H1 (cell line): Measurements from ENCODE around the gene TTLL5. TPM values are rescaled to one million over a fixed set of nuclear protein-coding genes. Genes with fewer than 3 reads are reported as not detected.

ENCODE experiments used
- CTCF ChIA-PET: fragments of 300-600 bp; sonication (Branson Sonifier 250); formaldehyde crosslinking; loops from one replicate; lab custom pipeline; 2021; ENCODE audit not compliant: partially characterized antibody; lab: Charles Lee
- POLR2A ChIA-PET: fragments of 300-600 bp; sonication (Branson Sonifier 250); formaldehyde crosslinking; loops from one replicate; lab custom pipeline; 2021; ENCODE audit warnings: inconsistent platforms; ENCODE audit not compliant: partially characterized antibody; lab: Charles Lee
- DNase-seq, 2 experiments: peaks; one replicate each; pipeline versions ENCODE4 v3.0.0 to v3.0.0-alpha.2; 2010 to 2022; ENCODE audit warnings: low spot score in 2 of 2, low read depth in 1 of 2, mixed read lengths in 1 of 2
- FAIRE-seq: peaks from 2 replicates; lab custom pipeline; 2011; peaks lifted over from hg19 to GRCh38; lab: Jason Lieb, UNC
- H2AFZ ChIP-seq: 2 replicates; pipeline ENCODE4 v1.8.1; 2012; ENCODE audit warnings: low read length, inconsistent platforms
- H2AK5ac ChIP-seq: 2 replicates; pipeline ENCODE4 v1.6.1; 2013; ENCODE audit warnings: low read depth, low read length
- H2BK120ac ChIP-seq: replicated peaks from 2 replicates; pipeline ENCODE3; 2013; ENCODE audit warnings: low read depth, low read length, inconsistent platforms
- H2BK12ac ChIP-seq: 2 replicates; pipeline ENCODE4 v1.6.1; 2013; ENCODE audit warnings: low read depth, low read length
- H2BK15ac ChIP-seq: 2 replicates; pipeline ENCODE4 v1.6.1; 2013; ENCODE audit warnings: low read length
- H2BK20ac ChIP-seq: 2 replicates; pipeline ENCODE4 v1.6.1; 2013; ENCODE audit warnings: low read length
- H2BK5ac ChIP-seq: 2 replicates; pipeline ENCODE4 v1.6.1; 2013; ENCODE audit warnings: low read depth, low read length
- H3K14ac ChIP-seq: 2 replicates; pipeline ENCODE4 v1.6.1; 2013; ENCODE audit warnings: inconsistent platforms; ENCODE audit not compliant: insufficient read length
- H3K18ac ChIP-seq: 2 replicates; pipeline ENCODE4 v1.6.1; 2013; ENCODE audit warnings: low read length; ENCODE audit errors: extremely low read depth
- H3K23ac ChIP-seq: 2 replicates; pipeline ENCODE4 v1.6.1; 2013; ENCODE audit warnings: inconsistent platforms; ENCODE audit not compliant: insufficient read length
- H3K23me2 ChIP-seq: 2 replicates; pipeline ENCODE4 v1.6.1; 2013; ENCODE audit warnings: low read depth, low read length
- H3K27ac ChIP-seq: 2 replicates; pipeline ENCODE4 v1.6.1; 2011; ENCODE audit warnings: low read depth, low read length, inconsistent platforms
- H3K27me3 ChIP-seq, 4 experiments: replicated peaks in 1 of 4; 1 replicate in 1 of 4; 2 replicates in 3 of 4; pipeline versions ENCODE4 v1.6.1 to v1.8.1; 2011 to 2013; ENCODE audit warnings: low read length in 3 of 4, mild to moderate bottlenecking in 3 of 4, inconsistent platforms in 2 of 4, mixed read lengths in 2 of 4, moderate library complexity in 1 of 4; ENCODE audit not compliant: control insufficient read depth in 3 of 4, insufficient read depth in 3 of 4; ENCODE audit errors: extremely low read depth in 1 of 4
- H3K36me3 ChIP-seq, 4 experiments: 2 replicates each; pipeline versions ENCODE4 v1.6.1 to v1.8.1; 2011 to 2013; ENCODE audit warnings: mild to moderate bottlenecking in 4 of 4, low read length in 3 of 4, moderate library complexity in 2 of 4, control low read depth in 1 of 4, inconsistent platforms in 1 of 4; ENCODE audit not compliant: insufficient read depth in 4 of 4, control insufficient read depth in 2 of 4
- H3K4ac ChIP-seq: replicated peaks from 2 replicates; pipeline ENCODE3; 2013; ENCODE audit warnings: low read length, low read depth, mixed read lengths, inconsistent platforms; ENCODE audit not compliant: insufficient read length
- H3K4me1 ChIP-seq, 4 experiments: replicated peaks in 1 of 4; 1 replicate in 1 of 4; 2 replicates in 3 of 4; pipeline versions ENCODE4 v1.6.1 to v1.8.1; 2011 to 2013; ENCODE audit warnings: low read length in 3 of 4, inconsistent platforms in 2 of 4, mixed read lengths in 1 of 4; ENCODE audit not compliant: insufficient read depth in 4 of 4, control insufficient read depth in 3 of 4
- H3K4me2 ChIP-seq, 2 experiments: 2 replicates each; pipeline versions ENCODE4 v1.6.1 to v1.8.1; 2011 to 2013; ENCODE audit warnings: low read depth in 2 of 2, low read length in 2 of 2, control low read depth in 1 of 2, inconsistent platforms in 1 of 2, mild to moderate bottlenecking in 1 of 2; ENCODE audit not compliant: insufficient read depth in 1 of 2
- H3K4me3 ChIP-seq, 4 experiments: fragments of 200-600, 300-600 bp in 1 of 4; sonication (generic), shearing (Covaris generic), sonication (Bioruptor Twin) in 1 of 4; 2 replicates each; pipeline versions ENCODE4 v1.5.1 to v1.8.1; 2011 to 2016; ENCODE audit warnings: low read length in 4 of 4, low read depth in 3 of 4, control low read depth in 2 of 4, inconsistent platforms in 2 of 4, mild to moderate bottlenecking in 2 of 4, mixed read lengths in 1 of 4, moderate library complexity in 1 of 4; ENCODE audit not compliant: insufficient read depth in 2 of 4; ENCODE audit errors: extremely low read depth in 1 of 4
- H3K56ac ChIP-seq: replicated peaks from 2 replicates; pipeline ENCODE3; 2013; ENCODE audit warnings: low read depth, mild to moderate bottlenecking, mixed read lengths, low read length, inconsistent platforms; ENCODE audit not compliant: insufficient read length
- H3K79me1 ChIP-seq: 2 replicates; pipeline ENCODE4 v1.6.1; 2013; ENCODE audit warnings: low read depth, low read length, control low read depth
- H3K79me2 ChIP-seq, 2 experiments: 2 replicates each; pipeline versions ENCODE4 v1.6.1 to v1.8.1; 2012 to 2013; ENCODE audit warnings: low read length in 2 of 2, mild to moderate bottlenecking in 2 of 2, inconsistent platforms in 1 of 2; ENCODE audit not compliant: insufficient read depth in 2 of 2, control insufficient read depth in 1 of 2
- H3K9ac ChIP-seq, 4 experiments: replicated peaks in 1 of 4; 1 replicate in 1 of 4; 2 replicates in 3 of 4; pipeline versions ENCODE4 v1.6.1 to v1.8.1; 2011 to 2013; ENCODE audit warnings: low read depth in 3 of 4, low read length in 3 of 4, control low read depth in 2 of 4, mild to moderate bottlenecking in 2 of 4, moderate library complexity in 2 of 4, inconsistent platforms in 1 of 4; ENCODE audit errors: extremely low read depth in 1 of 4
- H3K9me3 ChIP-seq, 2 experiments: 2 replicates each; pipeline versions ENCODE4 v1.6.1 to v1.8.1; 2012 to 2013; ENCODE audit warnings: mild to moderate bottlenecking in 2 of 2, moderate library complexity in 2 of 2, control low read depth in 1 of 2, inconsistent platforms in 1 of 2, low read depth in 1 of 2, low read length in 1 of 2, mixed read lengths in 1 of 2; ENCODE audit not compliant: insufficient read depth in 2 of 2
- H4K20me1 ChIP-seq, 2 experiments: replicated peaks in 1 of 2; 2 replicates each; pipeline versions ENCODE3 to v1.8.1; 2011 to 2013; ENCODE audit warnings: inconsistent platforms in 2 of 2, low read length in 2 of 2, mild to moderate bottlenecking in 1 of 2; ENCODE audit not compliant: insufficient read depth in 2 of 2, control insufficient read depth in 1 of 2
- H4K5ac ChIP-seq: 2 replicates; pipeline ENCODE4 v1.6.1; 2013; ENCODE audit warnings: low read length, low read depth, mixed read lengths, inconsistent platforms; ENCODE audit not compliant: insufficient read length
- H4K8ac ChIP-seq: 2 replicates; pipeline ENCODE4 v1.8.0; 2013; ENCODE audit warnings: mild to moderate bottlenecking, moderate library complexity, low read length, inconsistent platforms; ENCODE audit not compliant: insufficient read depth; ENCODE audit errors: extremely low read depth
- H4K91ac ChIP-seq: replicated peaks from 2 replicates; pipeline ENCODE3; 2013; ENCODE audit warnings: low read length, mixed read lengths, inconsistent platforms; ENCODE audit not compliant: insufficient read length
- ASH2L ChIP-seq: fragments of 200-600, 300-600 bp; sonication (generic); IDR thresholded peaks from one replicate; pipeline ENCODE4 v1.7.1; 2017; ENCODE audit warnings: low read length
- BCL11A ChIP-seq, 2 experiments: IDR thresholded peaks; one replicate each; pipeline ENCODE4 v1.6.1; 2011; ENCODE audit warnings: low read depth in 2 of 2, low read length in 2 of 2, mild to moderate bottlenecking in 2 of 2
- BRCA1 ChIP-seq: IDR thresholded peaks from 2 replicates; pipeline ENCODE4 v1.6.1; 2012; ENCODE audit warnings: low read depth, low read length, improper control_type of control experiment
- CTBP2 ChIP-seq: IDR thresholded peaks from 2 replicates; pipeline ENCODE4 v1.7.0; 2011; ENCODE audit warnings: borderline replicate concordance, mild to moderate bottlenecking, moderate library complexity, mixed read lengths, low read length; ENCODE audit not compliant: insufficient read depth, insufficient read length
- SP4 ChIP-seq: IDR thresholded peaks from 2 replicates; pipeline ENCODE4 v1.6.1; 2012; ENCODE audit warnings: low read length, inconsistent platforms
- TCF12 ChIP-seq: IDR thresholded peaks from 2 replicates; pipeline ENCODE4 v1.6.1; 2011; ENCODE audit warnings: low read depth, mild to moderate bottlenecking, low read length
- WGBS, 2 experiments: shearing (Covaris generic) in 1 of 2; methylation state at CpG; one replicate each; pipeline versions ENCODE4 v1.1.6 to v1.1.7; 2013 to 2015; ENCODE audit warnings: low lambda C conversion rate in 2 of 2, mixed read lengths in 2 of 2, inconsistent platforms in 1 of 2, low coverage in 1 of 2, missing lambda C conversion rate in 1 of 2; ENCODE audit not compliant: insufficient replicate concordance in 2 of 2, insufficient coverage in 1 of 2, insufficient read length in 1 of 2; ENCODE audit errors: extremely low coverage in 1 of 2, missing lambda C conversion rate in 1 of 2; 5-methylcytosine and 5-hydroxymethylcytosine counted together
- polyA plus RNA-seq, 7 experiments: library from polyadenylated mRNA; depleted of rRNA in 3 of 7; stranded (reverse) in 5 of 7; unstranded in 2 of 7; fragments of >200 nt in 5 of 7; fragments of 200-250 nt in 2 of 7; gene quantifications; 1 replicate in 5 of 7; 2 replicates in 1 of 7; 4 replicates in 1 of 7; pipeline versions ENCODE4 v1.2.1 to v1.2.3, GENCODE V29; 2011 to 2013; ENCODE audit warnings: missing spikeins in 2 of 7, mixed read lengths in 2 of 7
- total RNA-seq: library from RNA; stranded (reverse); fragmentation: NEBNext Ultra II Directional; extraction: Animal tissue kit (Norgen Biotek cat#: 25700); gene quantifications from 2 replicates; pipeline ENCODE4 v1.2.1, GENCODE V29; 2021
- TF ChIP-seq, protein P1 (sequence below): IDR thresholded peaks from 2 replicates; pipeline ENCODE4 v1.6.1; 2012; ENCODE audit warnings: low read length, inconsistent platforms

The TTLL5 gene
- total and polyA plus RNA-seq, 2 of the 8 experiments (the other 6 are each of a cell fraction or from before 2014, with no cell fraction given) = 16.1 to 45.9 TPM

GRCh38 chr14:75723716-75724115 is 62.7 kb downstream of the TTLL5 start:
- Histone ChIP-seq H2BK12ac (no peak overlapping the region), H2AFZ (no peak overlapping the region), H2BK20ac (no peak overlapping the region), H4K20me1 (peaks cover 0 to 3% of the 10 kb centered on the region in 2 experiments), H4K8ac (no peak overlapping the region), H3K4me1 (no peaks in the 10 kb centered on the region), H2BK15ac (no peak overlapping the region), H3K79me1 (no peaks in the 10 kb centered on the region), H3K27ac (no peak overlapping the region), H2AK5ac (no peak overlapping the region), H2BK5ac (no peak overlapping the region), H3K9ac (no peak overlapping the region), H3K4me3 (no peak overlapping the region), H3K79me2 (no peaks in the 10 kb centered on the region), H3K36me3 (peaks cover 0 to 37% (median 20%) of the 10 kb centered on the region in 4 experiments), H3K27me3 (no peaks in the 10 kb centered on the region), H3K56ac (no peak overlapping the region), H3K14ac (no peak overlapping the region), H3K9me3 (peaks cover 5 to 7% of the 10 kb centered on the region in 2 experiments; a peak in 3 of 4 replicates), H3K23ac (no peak overlapping the region), H3K23me2 (no peaks in the 10 kb centered on the region; the same call in 1 of the 2 replicates), H3K4me2 (no peak overlapping the region), H2BK120ac (no peak overlapping the region), H4K91ac (no peak overlapping the region), H3K4ac (no peak overlapping the region), H3K18ac (no peak overlapping the region), H4K5ac (no peak overlapping the region)
- 91% methylated on average over 1 of the region's 1 CpG; no CpG with 5 or more reads in 1 of the 2 experiments for WGBS, 2 experiments
- ChIA-PET POLR2A (no interaction called here), CTCF (interaction anchor here (0.5 to 2.3 kb wide), 3 partner anchors 14 to 256 kb away, joined by 3 to 12 read pairs (median 4); no protein-coding TSS in a partner anchor)
- TF ChIP-seq CTBP2 (no peak), BCL11A (IDR thresholded peaks at IDR 0.05; ENCODE audit: low read depth in 2 of 2, low read length in 2 of 2) (no peak), ASH2L (no peak), TCF12 (no peak), BRCA1 (no peak), SP4 (no peak)
- TF ChIP-seq, protein P1, sequence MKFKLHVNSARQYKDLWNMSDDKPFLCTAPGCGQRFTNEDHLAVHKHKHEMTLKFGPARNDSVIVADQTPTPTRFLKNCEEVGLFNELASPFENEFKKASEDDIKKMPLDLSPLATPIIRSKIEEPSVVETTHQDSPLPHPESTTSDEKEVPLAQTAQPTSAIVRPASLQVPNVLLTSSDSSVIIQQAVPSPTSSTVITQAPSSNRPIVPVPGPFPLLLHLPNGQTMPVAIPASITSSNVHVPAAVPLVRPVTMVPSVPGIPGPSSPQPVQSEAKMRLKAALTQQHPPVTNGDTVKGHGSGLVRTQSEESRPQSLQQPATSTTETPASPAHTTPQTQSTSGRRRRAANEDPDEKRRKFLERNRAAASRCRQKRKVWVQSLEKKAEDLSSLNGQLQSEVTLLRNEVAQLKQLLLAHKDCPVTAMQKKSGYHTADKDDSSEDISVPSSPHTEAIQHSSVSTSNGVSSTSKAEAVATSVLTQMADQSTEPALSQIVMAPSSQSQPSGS = no peak
- DNase-seq (no peak), FAIRE-seq (peak; percentile 7)
